Hematopoietic multipotent progenitor cell treated with erythropoietin and hydrocortisone succinate and interleukin-3 and kit ligand, for 4 days (in vitro differentiated cells): ENCODE data around the gene DUOX1.

Experiments
- DNase-seq: peaks from one replicate; pipeline ENCODE4 v3.0.0-alpha.2; 2015

The DUOX1 gene

DNA sequence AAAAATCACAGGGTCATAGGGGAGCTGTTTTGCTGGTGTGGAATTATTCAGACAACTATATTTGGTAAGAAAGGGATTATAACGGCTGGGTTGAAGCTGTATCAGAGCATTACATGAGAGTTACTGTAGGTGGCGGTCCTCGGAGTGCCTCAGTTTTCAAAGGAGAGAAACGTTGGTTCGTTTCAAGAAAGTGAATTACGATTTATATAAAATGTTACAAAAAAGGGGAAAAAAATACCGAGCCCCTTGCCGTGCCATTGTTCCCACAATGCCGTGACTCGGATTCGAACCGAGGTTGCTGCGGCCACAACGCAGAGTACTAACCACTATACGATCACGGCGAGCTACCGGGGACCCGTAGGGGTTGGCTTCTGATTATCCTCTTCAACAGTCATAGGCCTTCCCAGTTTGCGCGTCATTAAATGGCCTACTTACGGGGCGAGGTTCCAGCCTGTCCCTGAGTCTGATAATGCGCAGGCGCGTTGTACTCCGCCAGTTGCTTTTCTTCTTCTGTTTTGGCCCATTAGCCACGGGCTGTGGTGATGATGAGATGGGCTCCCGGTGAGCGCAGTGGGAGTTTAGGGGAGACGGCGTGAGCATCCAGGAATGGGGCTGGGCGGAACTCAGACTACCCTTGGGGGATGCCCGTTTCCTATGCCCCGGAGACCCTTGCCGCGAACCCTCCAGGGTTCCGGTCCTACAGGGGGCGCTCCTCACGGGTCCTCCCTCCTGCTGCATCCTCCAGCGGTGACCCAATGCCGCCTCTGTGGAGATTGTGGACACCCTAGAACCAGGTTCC, 68.7 kb downstream of the DUOX1 start:
- peak; percentile 98 for DNase-seq

DNA sequence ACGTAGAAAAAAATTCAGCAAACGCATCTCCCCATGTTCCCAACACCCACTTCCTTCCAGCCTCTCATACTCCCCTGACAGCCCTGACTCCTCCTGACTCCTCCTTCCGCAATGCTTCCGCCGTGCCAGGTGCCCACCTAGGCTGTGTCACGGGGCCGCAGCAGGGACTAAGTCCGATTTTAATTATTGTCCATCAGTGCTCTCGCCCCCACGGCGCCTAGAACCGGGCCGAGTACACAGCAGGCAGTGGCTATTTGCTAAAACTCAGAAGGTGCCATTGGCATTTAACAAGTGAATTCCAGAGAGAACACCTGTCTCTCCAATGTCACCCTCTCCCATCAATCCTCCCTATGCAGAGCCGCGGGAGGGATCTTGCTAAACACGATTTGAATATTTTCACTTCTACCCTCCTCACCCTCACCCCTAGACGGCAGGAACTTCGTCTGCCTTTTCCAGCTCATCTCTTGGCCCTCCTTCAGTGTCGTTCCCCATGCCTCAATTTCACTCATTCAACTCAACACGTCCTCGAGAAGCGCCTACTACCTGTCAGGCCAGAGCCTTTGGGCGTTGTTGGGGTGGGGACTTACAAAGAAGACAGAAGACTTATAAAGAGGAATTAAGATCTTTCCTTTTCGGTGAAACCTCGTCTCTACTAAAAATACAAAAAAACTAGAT, 69.5 kb downstream of the DUOX1 start:
- DNase-seq = peak; percentile 56

GRCh38 chr15:45200001-45200798, 70.4 kb downstream of the DUOX1 start:
- peak; percentile 97 for DNase-seq

GRCh38 chr15:45200799-45201556, 71.2 kb downstream of the DUOX1 start:
- DNase-seq = peak; percentile 89

GRCh38 chr15:45201557-45201859, 71.7 kb downstream of the DUOX1 start:
- DNase-seq = no peak

DNA sequence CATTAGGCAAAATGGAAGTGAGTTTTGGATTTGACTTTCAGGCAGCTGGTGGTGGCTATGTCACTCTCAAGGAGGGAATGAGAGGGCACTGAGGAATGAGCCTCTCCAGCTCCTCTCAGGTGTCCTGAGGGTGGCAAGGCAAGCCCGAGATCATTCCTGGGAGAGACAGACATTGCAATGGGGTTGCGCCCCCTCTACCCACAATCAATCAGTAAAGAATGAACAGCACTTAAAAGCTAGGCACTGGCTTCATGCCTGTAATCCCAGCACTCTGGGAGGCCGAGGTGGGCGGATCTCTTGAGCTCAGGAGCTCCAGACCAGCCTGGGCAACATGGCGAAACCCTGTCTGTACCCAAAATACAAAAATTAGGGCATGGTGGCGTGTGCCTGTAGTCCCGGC, 72.1 kb downstream of the DUOX1 start:
- DNase-seq = no peak

GRCh38 chr15:45203182-45203581, 73.4 kb downstream of the DUOX1 start:
- no peak for DNase-seq

DNA sequence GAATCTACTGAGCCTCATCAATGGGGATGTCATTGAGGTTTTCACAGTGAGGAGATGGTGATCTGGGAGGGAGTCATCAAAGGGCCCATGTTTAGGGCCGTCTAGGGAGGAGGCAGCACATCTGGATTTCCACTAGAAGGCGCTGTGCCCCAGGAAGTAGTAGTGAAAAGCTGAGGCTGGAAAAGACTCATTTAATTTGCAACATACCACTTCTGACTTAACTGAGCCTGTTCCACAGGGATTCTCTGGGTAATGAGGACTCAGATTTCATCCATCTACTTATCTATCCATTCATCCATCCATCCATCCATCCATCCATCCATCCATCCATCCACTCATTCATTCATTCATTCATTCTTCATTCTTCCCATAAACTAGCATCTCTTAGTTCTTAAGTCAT, 75.4 kb downstream of the DUOX1 start:
- peak; percentile 90 for DNase-seq

DNA sequence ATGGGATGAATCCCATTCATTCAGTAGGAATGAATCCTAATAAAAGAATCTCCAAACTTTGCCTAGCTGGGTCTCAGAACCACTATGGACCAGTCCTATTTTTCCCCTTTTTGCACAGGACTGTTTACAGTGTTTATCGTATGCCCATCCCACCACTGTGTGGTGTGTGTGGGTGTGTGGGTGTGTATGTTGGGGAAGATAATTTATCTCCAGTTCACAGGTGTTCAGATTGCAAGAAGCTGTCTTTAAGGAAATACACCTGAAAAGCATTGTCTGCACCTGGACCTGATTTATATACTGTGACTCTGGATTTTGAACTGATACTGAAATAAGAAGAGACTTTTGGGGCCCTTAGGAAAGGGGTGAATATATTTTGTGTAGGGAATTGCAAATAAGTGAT, 82.7 kb downstream of the DUOX1 start:
- DNase-seq = no peak
